SKM-1 treated with dmso at 0.1 percent for 144 hours (cell line): Measurements from ENCODE around the gene TRMO.
"Not testable (repeated sequence)": the region's sequence is repeated elsewhere in the genome, so short reads cannot be mapped to it uniquely, and the experiment has no call there.

Source experiments
- DNase-seq: peaks from one replicate; lab custom pipeline; 2025; ENCODE audit not compliant: unreplicated experiment; lab: John Stamatoyannopoulos, UW

TRMO gene

GRCh38 chr9:97921959-97922724 lies at the start of gene TRMO:
TRMO (minus strand) TSS chr9:97922500; CDS start chr9:97922493, 7 bp downstream.
- DNase-seq = peak; percentile 68

GRCh38 chr9:97970165-97970564 lies 47.9 kb upstream of the TRMO start:
- DNase-seq = no peak

- no peak for DNase-seq
Measured at GRCh38 chr9:97969014-97969413, 46.7 kb upstream of the TRMO start.

GRCh38 chr9:97966493-97966892 lies 44.2 kb upstream of the TRMO start:
- DNase-seq = no peak

GRCh38 chr9:97964901-97965300 lies 42.6 kb upstream of the TRMO start:
- no peak for DNase-seq

- no peak for DNase-seq
Measured at GRCh38 chr9:97963232-97963631, 40.9 kb upstream of the TRMO start.

- no peak for DNase-seq
Measured at GRCh38 chr9:97962575-97962974, 40.3 kb upstream of the TRMO start.

GRCh38 chr9:97962136-97962535 lies 39.8 kb upstream of the TRMO start:
- DNase-seq = no peak

GRCh38 chr9:97961361-97961760 lies 39.1 kb upstream of the TRMO start:
- DNase-seq = no peak

- not testable (repeated sequence) for DNase-seq
Measured at GRCh38 chr9:97960678-97961328, 38.5 kb upstream of the TRMO start.

- no peak for DNase-seq
Measured at GRCh38 chr9:97959585-97959984, 37.3 kb upstream of the TRMO start.

- DNase-seq = no peak
Measured at GRCh38 chr9:97958812-97959511, 36.7 kb upstream of the TRMO start.

- no peak for DNase-seq
Measured at GRCh38 chr9:97956331-97956730, 34.0 kb upstream of the TRMO start.

- peak; percentile 32 for DNase-seq
Measured at GRCh38 chr9:97954550-97954989, 32.3 kb upstream of the TRMO start.

- DNase-seq = not testable (repeated sequence)
Measured at GRCh38 chr9:97950873-97951272, 28.6 kb upstream of the TRMO start.

- DNase-seq = not testable (repeated sequence)
Measured at GRCh38 chr9:97947094-97947493, 24.8 kb upstream of the TRMO start.

- not testable (repeated sequence) for DNase-seq
Measured at GRCh38 chr9:97945470-97945869, 23.2 kb upstream of the TRMO start.

- DNase-seq = no peak
Measured at GRCh38 chr9:97944612-97945011, 22.3 kb upstream of the TRMO start.

GRCh38 chr9:97943308-97943855 lies 21.1 kb upstream of the TRMO start:
- DNase-seq = no peak

GRCh38 chr9:97941323-97941722 lies 19.0 kb upstream of the TRMO start:
- no peak for DNase-seq

GRCh38 chr9:97940741-97941140 lies 18.4 kb upstream of the TRMO start:
- no peak for DNase-seq

- no peak for DNase-seq
Measured at GRCh38 chr9:97940233-97940632, 17.9 kb upstream of the TRMO start.
